ENCODE results near the gene GPR137. TPM values are rescaled to one million over a fixed set of nuclear protein-coding genes. Genes with fewer than 3 reads are reported as not detected.

Gene GPR137
- total RNA-seq = 6.5 and 7.9 TPM in 2 replicates

GRCh38 chr11:64284962-64285884 lies at the start of gene GPR137:
Gene GPR137, plus strand, starts transcription at chr11:64285848. Its CDS starts 677 bp downstream, at chr11:64286525.

GRCh38 chr11:64240435-64241240 lies 45.0 kb upstream of the GPR137 start, which contains the start of gene FKBP2:
Gene FKBP2, plus strand, starts transcription at chr11:64241095. Its CDS starts 1,293 bp downstream, at chr11:64242388.

GRCh38 chr11:64246871-64247728 lies 38.5 kb upstream of the GPR137 start, which contains the start of gene PPP1R14B:
Gene PPP1R14B, minus strand, starts transcription at chr11:64246943. Its CDS starts 270 bp downstream, at chr11:64246673.

GRCh38 chr11:64251016-64251752 lies 34.5 kb upstream of the GPR137 start, which contains the start of gene PLCB3:
Gene PLCB3, plus strand, starts transcription at chr11:64251530. Its CDS starts 120 bp downstream, at chr11:64251650.

GRCh38 chr11:64284048-64284961 lies 1.3 kb upstream of the GPR137 start, which contains the start of gene BAD:
Gene BAD, minus strand, starts transcription at chr11:64284665. Its CDS starts 297 bp downstream, at chr11:64284368.

GRCh38 chr11:64291262-64291751 lies 5.7 kb downstream of the GPR137 start, which contains the start of gene KCNK4:
Gene KCNK4, plus strand, starts transcription at chr11:64291302. Its CDS starts 1,717 bp downstream, at chr11:64293019.

GRCh38 chr11:64299847-64300648 lies 14.4 kb downstream of the GPR137 start, which contains the start of gene CATSPERZ:
Gene CATSPERZ, plus strand, starts transcription at chr11:64300358. Its CDS starts 53 bp downstream, at chr11:64300411.

GRCh38 chr11:64305075-64305690 lies 19.5 kb downstream of the GPR137 start, which contains the start of gene ESRRA:
Gene ESRRA, plus strand, starts transcription at chr11:64305524. Its CDS starts 1,656 bp downstream, at chr11:64307180.

GRCh38 chr11:64317325-64317960 lies 31.8 kb downstream of the GPR137 start, which contains the start of gene TRMT112:
Gene TRMT112, minus strand, starts transcription at chr11:64317559. Its CDS starts 33 bp downstream, at chr11:64317526.

GRCh38 chr11:64317961-64318765 lies 32.5 kb downstream of the GPR137 start, which contains the start of gene PRDX5:
Gene PRDX5, plus strand, starts transcription at chr11:64318121. Its CDS starts 95 bp downstream, at chr11:64318216.

Other genes with a start within 250 kb of the GPR137 start
- 0.09 and 0.16 TPM in 2 replicates for gene FLRT1, start 249.9 kb upstream of the GPR137 start, total RNA-seq
- 16.9 and 17.7 TPM in 2 replicates for gene MACROD1, start 119.7 kb upstream of the GPR137 start, total RNA-seq
- gene STIP1, start 99.7 kb upstream of the GPR137 start, total RNA-seq = 87.2 and 125 TPM in 2 replicates
- 2.0 and 3.3 TPM in 2 replicates for gene FERMT3, start 79.1 kb upstream of the GPR137 start, total RNA-seq
- 29.6 and 35.1 TPM in 2 replicates for gene TRPT1, start 59.7 kb upstream of the GPR137 start, total RNA-seq
- gene NUDT22, start 59.6 kb upstream of the GPR137 start, total RNA-seq = 37.1 and 57.7 TPM in 2 replicates
- gene DNAJC4, start 55.3 kb upstream of the GPR137 start, total RNA-seq = 9.1 and 11.7 TPM in 2 replicates
- gene VEGFB, start 51.3 kb upstream of the GPR137 start, total RNA-seq = 21.6 and 22.1 TPM in 2 replicates
- gene FKBP2, start 44.8 kb upstream of the GPR137 start, total RNA-seq = 64.7 and 76.0 TPM in 2 replicates
- gene PPP1R14B, start 38.9 kb upstream of the GPR137 start, total RNA-seq = 93.2 and 113 TPM in 2 replicates
- gene PLCB3, start 34.3 kb upstream of the GPR137 start, total RNA-seq = 25.8 and 28.4 TPM in 2 replicates
- gene BAD, start 1.2 kb upstream of the GPR137 start, total RNA-seq = 43.1 and 65.1 TPM in 2 replicates
- gene KCNK4, start 5.5 kb downstream of the GPR137 start, total RNA-seq = 0.09 TPM in 1 of 2 replicates, not detected in the other
- 0.43 and 0.95 TPM in 2 replicates for gene CATSPERZ, start 14.5 kb downstream of the GPR137 start, total RNA-seq
- 21.6 and 31.4 TPM in 2 replicates for gene ESRRA, start 19.7 kb downstream of the GPR137 start, total RNA-seq
- gene TRMT112, start 31.7 kb downstream of the GPR137 start, total RNA-seq = 240 and 246 TPM in 2 replicates
- 399 and 404 TPM in 2 replicates for gene PRDX5, start 32.3 kb downstream of the GPR137 start, total RNA-seq
- 1.3 and 1.7 TPM in 2 replicates for gene CCDC88B, start 54.4 kb downstream of the GPR137 start, total RNA-seq
- gene RPS6KA4, start 73.3 kb downstream of the GPR137 start, total RNA-seq = 28.7 and 37.2 TPM in 2 replicates